Pancreas (tissue), 10 donors: Measurements from ENCODE around the gene C17orf114.
"Not testable (repeated sequence)": the region's sequence is repeated elsewhere in the genome, so short reads cannot be mapped to it uniquely, and the experiment has no call there.

ENCODE experiments used
- ATAC-seq, 4 donors: fragments of 200-7000 bp; cut with Tn5 transposase; one replicate each; pipeline versions ENCODE4 v1.8.0 to v1.9.1; 2020; ENCODE audit warnings: mild to moderate bottlenecking in 4 of 4, moderate library complexity in 4 of 4
- DNase-seq, 6 donors: peaks; one replicate each; pipeline ENCODE4 v3.0.0-alpha.2; 2020
- FAIRE-seq: peaks from 2 replicates; lab custom pipeline; 2012; peaks lifted over from hg19 to GRCh38; lab: Jason Lieb, UNC
- H3K27ac ChIP-seq, 4 donors: fragments of 200-600 bp; sonication (generic); 1 replicate in 3 of 4; 2 replicates in 1 of 4; pipeline versions ENCODE4 v1.5.0 to v1.8.0; 2020
- H3K27me3 ChIP-seq, 4 donors: fragments of 200-600 bp; one replicate each; pipeline ENCODE4 v1.8.0; 2021
- H3K36me3 ChIP-seq, 3 donors: fragments of 200-600 bp; sonication (generic) in 1 of 3; one replicate each; pipeline versions ENCODE4 v1.5.0 to v1.8.0; 2020 to 2021
- H3K4me1 ChIP-seq, 3 donors: fragments of 200-600 bp; one replicate each; pipeline ENCODE4 v1.8.0; 2021
- H3K4me3 ChIP-seq, 4 donors: fragments of 200-600 bp; sonication (generic) in 2 of 4; one replicate each; pipeline versions ENCODE4 v1.5.0 to v1.8.0; 2020 to 2021
- H3K9me3 ChIP-seq, 4 donors: fragments of 200-600 bp; one replicate each; pipeline ENCODE4 v1.8.0; 2021
- WGBS, 2 donors: extraction: QIAGEN DNeasy Blood & Tissue Kit; methylation state at CpG; one replicate each; pipeline ENCODE4 v1.1.7; 2013; 5-methylcytosine and 5-hydroxymethylcytosine counted together
- intact Hi-C, 3 donors: fragments of 100-400 bp; cut with DNase I; formaldehyde crosslinking; loops; one replicate each; pipeline versions ENCODE4 v1.11.1 to v1.14.2; 2022
- TF ChIP-seq, protein P1 (sequence below), 4 donors: fragments of 200-600 bp; sonication (generic) in 3 of 4; IDR thresholded peaks; one replicate each; pipeline versions ENCODE4 v1.5.0 to v1.8.0; 2021; ENCODE audit warnings: antibody characterized with exemption in 4 of 4
- donor health status: healthy with polysubstance abuse.
- donor health status: DM: no; HTN: no; CAD: no; lungs with moderate emphysema.
- donor health status: DM: no; HTN: no; CAD: no.
- donor health status: control.
- donor health status: control.
- donor health status: Bipolar disorder and iron deficiency.
- donor health status: DM: yes; HTN: yes; CAD: no.
- donor health status: DM: no; HTN: no; CAD: no.
- donor health status: DM: no; HTN: no; CAD: no.
- donor health status: DM: yes; HTN: yes; CAD: no.

C17orf114 gene

GRCh38 chr17:4836221-4836620, 34.1 kb upstream of the C17orf114 start:
- Histone ChIP-seq H3K36me3 (no peaks in the 10 kb centered on the region), H3K9me3 (no peaks in the 10 kb centered on the region), H3K4me1 (peaks cover 11 to 29% (median 25%) of the 10 kb centered on the region in 3 donors), H3K27ac (no peak overlapping the region), H3K27me3 (no peaks in the 10 kb centered on the region), H3K4me3 (no peak overlapping the region)
- TF ChIP-seq, protein P1, sequence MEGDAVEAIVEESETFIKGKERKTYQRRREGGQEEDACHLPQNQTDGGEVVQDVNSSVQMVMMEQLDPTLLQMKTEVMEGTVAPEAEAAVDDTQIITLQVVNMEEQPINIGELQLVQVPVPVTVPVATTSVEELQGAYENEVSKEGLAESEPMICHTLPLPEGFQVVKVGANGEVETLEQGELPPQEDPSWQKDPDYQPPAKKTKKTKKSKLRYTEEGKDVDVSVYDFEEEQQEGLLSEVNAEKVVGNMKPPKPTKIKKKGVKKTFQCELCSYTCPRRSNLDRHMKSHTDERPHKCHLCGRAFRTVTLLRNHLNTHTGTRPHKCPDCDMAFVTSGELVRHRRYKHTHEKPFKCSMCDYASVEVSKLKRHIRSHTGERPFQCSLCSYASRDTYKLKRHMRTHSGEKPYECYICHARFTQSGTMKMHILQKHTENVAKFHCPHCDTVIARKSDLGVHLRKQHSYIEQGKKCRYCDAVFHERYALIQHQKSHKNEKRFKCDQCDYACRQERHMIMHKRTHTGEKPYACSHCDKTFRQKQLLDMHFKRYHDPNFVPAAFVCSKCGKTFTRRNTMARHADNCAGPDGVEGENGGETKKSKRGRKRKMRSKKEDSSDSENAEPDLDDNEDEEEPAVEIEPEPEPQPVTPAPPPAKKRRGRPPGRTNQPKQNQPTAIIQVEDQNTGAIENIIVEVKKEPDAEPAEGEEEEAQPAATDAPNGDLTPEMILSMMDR (IDR thresholded peaks at IDR 0.05) = no peak
- ATAC-seq = no peak
- WGBS, 2 donors = 69 to 74% methylated on average over 4 of the region's 4 CpGs
- no peak for DNase-seq
- no peak for FAIRE-seq
- intact Hi-C loops = no loop called here

- FAIRE-seq (no peak), ATAC-seq (peak; percentile 22 to 47 (median 32)), DNase-seq (peak in 4 of 6 donors; percentile 38 to 58 (median 57))
- peak overlapping the region; percentile 5 to 98 (median 80) for H3K4me3 ChIP-seq
- whole genome bisulfite sequencing, 2 donors = 17 to 19% methylated on average over 4 of the region's 4 CpGs
- TF ChIP-seq, protein P1 (IDR thresholded peaks at IDR 0.05) = no peak
- intact Hi-C loops = no loop called here
- peak overlapping the region; percentile 77 to 94 (median 90) for H3K27ac ChIP-seq
- no peaks in the 10 kb centered on the region for H3K36me3 ChIP-seq
- no peaks in the 10 kb centered on the region for H3K27me3 ChIP-seq
- no peaks in the 10 kb centered on the region for H3K9me3 ChIP-seq
- peaks cover 11 to 29% (median 25%) of the 10 kb centered on the region in 3 donors for H3K4me1 ChIP-seq
These were observed 32.5 kb upstream of the C17orf114 start for GRCh38 chr17:4834681-4835020.

- Histone ChIP-seq H3K36me3 (no peaks in the 10 kb centered on the region), H3K9me3 (no peaks in the 10 kb centered on the region), H3K27me3 (no peaks in the 10 kb centered on the region), H3K27ac (peak overlapping the region; percentile 77 to 94 (median 90)), H3K4me1 (peaks cover 11 to 29% (median 25%) of the 10 kb centered on the region in 3 donors), H3K4me3 (peak overlapping the region; percentile 72 to 98 (median 84))
- DNase-seq (peak in 3 of 6 donors; percentile 21 to 35 (median 32)), ATAC-seq (peak; percentile 2 to 36 (median 14)), FAIRE-seq (no peak)
- TF ChIP-seq, protein P1 (IDR thresholded peaks at IDR 0.05) = no peak
- intact Hi-C loops = no loop called here
- WGBS, 2 donors = 1 to 2% methylated on average over 15 of the region's 15 CpGs
These were observed 32.0 kb upstream of the C17orf114 start for GRCh38 chr17:4833941-4834680.

- H3K36me3 ChIP-seq = no peaks in the 10 kb centered on the region
- no peaks in the 10 kb centered on the region for H3K27me3 ChIP-seq
- FAIRE-seq (no peak), ATAC-seq (peak; percentile 88 to 97 (median 96)), DNase-seq (peak; percentile 86 to 97 (median 93))
- WGBS, 2 donors = 0 to 1% methylated on average over 40 to 91 of the region's 91 CpGs
- H3K4me1 ChIP-seq = peaks cover 11 to 27% (median 25%) of the 10 kb centered on the region in 3 donors
- no peaks in the 10 kb centered on the region for H3K9me3 ChIP-seq
- peak within 1 kb of the TSS; percentile 77 to 94 (median 90) for H3K27ac ChIP-seq
- intact Hi-C loops = no loop called here
- peak within 1 kb of the TSS; percentile 72 to 98 (median 84) for H3K4me3 ChIP-seq
- TF ChIP-seq, protein P1 (IDR thresholded peaks at IDR 0.05) = no peak
These were observed 31.2 kb upstream of the C17orf114 start, which contains the start of gene MINK1 for GRCh38 chr17:4833178-4833940. Gene MINK1 (plus strand): TSS chr17:4833340. CDS start chr17:4833584, 244 bp downstream.

DNA sequence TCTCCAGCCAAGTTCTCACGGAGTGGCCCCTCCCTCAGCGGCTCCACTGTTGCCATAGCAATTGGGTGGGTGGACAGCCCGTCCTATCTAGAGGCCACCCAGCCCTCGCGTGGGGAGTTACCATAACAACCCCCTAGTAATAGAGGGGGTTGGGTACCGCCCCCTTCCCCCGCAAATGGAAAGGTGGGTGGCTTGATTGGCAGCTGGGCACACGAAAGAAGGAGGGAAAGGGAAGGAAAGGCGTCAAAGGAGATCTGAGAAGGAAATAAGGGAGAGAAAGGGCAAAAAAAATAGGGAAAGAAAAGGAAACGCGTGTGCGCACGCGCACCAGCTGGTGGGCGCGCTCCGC, 30.7 kb upstream of the C17orf114 start:
- Histone ChIP-seq H3K4me3 (peak overlapping the region; percentile 72 to 98 (median 84)), H3K27ac (peak overlapping the region; percentile 77 to 94 (median 90)), H3K4me1 (peaks cover 6 to 22% (median 22%) of the 10 kb centered on the region in 3 donors)
- H3K27me3 ChIP-seq, H3K9me3 ChIP-seq, FAIRE-seq, H3K36me3 ChIP-seq, intact Hi-C loops, DNase-seq: not testable (repeated sequence)
- peak in 2 of 4 donors; percentile 3 to 18 for ATAC-seq
- 0% methylated on average over 10 of the region's 17 CpGs; no CpG with 5 or more reads in 1 of the 2 donors for WGBS, 2 donors
